Sigmoid colon (tissue), 7 donors: ENCODE data around the gene INSL3. TPM values are rescaled to one million over a fixed set of nuclear protein-coding genes. Genes with fewer than 3 reads are reported as not detected.

Source experiments
- DNase-seq: peaks from one replicate; pipeline ENCODE4 v3.0.0-alpha.2; 2019
- H3K27ac ChIP-seq, 4 donors: fragments of 200-600 bp; sonication (generic); one replicate each; pipeline ENCODE4 v1.5.1; 2016 to 2019; ENCODE audit warnings: mild to moderate bottlenecking in 1 of 4
- H3K27me3 ChIP-seq, 3 donors: fragments of 200-600 bp; sonication (generic); one replicate each; pipeline ENCODE4 v1.5.1; 2019; ENCODE audit warnings: mild to moderate bottlenecking in 1 of 3
- H3K36me3 ChIP-seq, 4 donors: fragments of 200-600 bp; sonication (generic); one replicate each; pipeline ENCODE4 v1.5.1; 2016 to 2019
- H3K4me1 ChIP-seq, 4 donors: fragments of 200-600 bp; sonication (generic); one replicate each; pipeline ENCODE4 v1.5.1; 2017 to 2019
- H3K4me3 ChIP-seq, 4 donors: fragments of 200-600 bp; sonication (generic); one replicate each; pipeline ENCODE4 v1.5.1; 2017 to 2019; ENCODE audit warnings: mild to moderate bottlenecking in 2 of 4, moderate library complexity in 1 of 4
- H3K9me3 ChIP-seq, 4 donors: fragments of 200-600 bp in 3 of 4; sonication (generic) in 3 of 4; one replicate each; pipeline versions ENCODE4 v1.5.1 to v1.6.1; 2013 to 2019
- CTCF ChIP-seq, 4 experiments: fragments of 450-650 bp in 3 of 4; fragments of 200-600 bp in 1 of 4; IDR thresholded peaks; one replicate each; pipeline ENCODE4 v1.5.1; 2016 to 2019; ENCODE audit warnings: antibody characterized with exemption in 4 of 4, mild to moderate bottlenecking in 3 of 4, moderate library complexity in 2 of 4
- EP300 ChIP-seq, 4 donors: sonication (generic); formaldehyde crosslinking; IDR thresholded peaks; one replicate each; pipeline ENCODE4 v1.6.1; 2017; ENCODE audit warnings: antibody characterized with exemption in 4 of 4
- POLR2A ChIP-seq, 2 donors: fragments of 450-650 bp; IDR thresholded peaks; one replicate each; pipeline ENCODE4 v1.6.1; 2016; ENCODE audit warnings: antibody characterized with exemption in 2 of 2, mild to moderate bottlenecking in 2 of 2, moderate library complexity in 2 of 2
- POLR2AphosphoS5 ChIP-seq, 4 donors: sonication (generic); formaldehyde crosslinking; IDR thresholded peaks; one replicate each; pipeline ENCODE4 v1.6.1; 2017; ENCODE audit warnings: antibody characterized with exemption in 4 of 4
- WGBS, 2 donors: extraction: QIAGEN DNeasy Blood & Tissue Kit; methylation state at CpG; one replicate each; pipeline ENCODE4 v1.1.7; 2013; 5-methylcytosine and 5-hydroxymethylcytosine counted together
- intact Hi-C: fragments of 100-400 bp; cut with DNase I; formaldehyde crosslinking; loops from one replicate; pipeline ENCODE4 v1.15.1; 2023
- polyA plus RNA-seq, 3 donors: library from polyadenylated mRNA; stranded (reverse); fragments of 200-250 nt; gene quantifications; one replicate each; pipeline ENCODE4 v1.2.3, GENCODE V29; 2013
- total RNA-seq, 4 donors: library from RNA; depleted of rRNA; stranded (reverse); fragments of >200 nt; gene quantifications; one replicate each; pipeline ENCODE4 v1.1.0, GENCODE V29; 2016
- donor health status: healthy with polysubstance abuse.
- donor health status: Bipolar disorder and iron deficiency.
- donor health status: healthy.

INSL3 gene
- total and polyA plus RNA-seq, 7 donors, result 0.85 TPM; not detected in 6

GRCh38 chr19:17846146-17846545, 24.8 kb upstream of the INSL3 start:
- no peak overlapping the region for H3K4me3 ChIP-seq
- H3K27ac ChIP-seq, result no peak overlapping the region
- H3K36me3 ChIP-seq, result no peaks in the 10 kb centered on the region
- H3K27me3 ChIP-seq, result peaks cover 2 to 60% (median 52%) of the 10 kb centered on the region in 3 donors
- intact Hi-C loops, result no loop called here
- H3K4me1 ChIP-seq, result peaks cover 0 to 18% (median 11%) of the 10 kb centered on the region in 4 donors
- no peak for DNase-seq
- TF ChIP-seq POLR2A (IDR thresholded peaks at IDR 0.05) (no peak), EP300 (IDR thresholded peaks at IDR 0.05) (no peak), POLR2AphosphoS5 (IDR thresholded peaks at IDR 0.05) (no peak), CTCF (IDR thresholded peaks at IDR 0.05) (no peak)
- H3K9me3 ChIP-seq, result no peaks in the 10 kb centered on the region
- 56 to 73% methylated on average over 8 of the region's 8 CpGs for WGBS, 2 donors

GRCh38 chr19:17843908-17844490, 22.7 kb upstream of the INSL3 start:
- TF ChIP-seq EP300 (IDR thresholded peaks at IDR 0.05), result no peak
- TF ChIP-seq CTCF (IDR thresholded peaks at IDR 0.05), result no peak
- TF ChIP-seq POLR2AphosphoS5 (IDR thresholded peaks at IDR 0.05), result no peak
- TF ChIP-seq POLR2A (IDR thresholded peaks at IDR 0.05), result no peak
- intact Hi-C loops, result no loop called here
- Histone ChIP-seq H3K9me3 (no peaks in the 10 kb centered on the region), H3K4me3 (no peak overlapping the region), H3K36me3 (no peaks in the 10 kb centered on the region), H3K4me1 (peaks cover 0 to 18% (median 12%) of the 10 kb centered on the region in 4 donors), H3K27ac (no peak overlapping the region), H3K27me3 (peaks cover 5 to 75% (median 63%) of the 10 kb centered on the region in 3 donors)
- 85 to 86% methylated on average over 14 of the region's 14 CpGs for WGBS, 2 donors
- no peak for DNase-seq

- Histone ChIP-seq H3K27ac (no peak overlapping the region), H3K4me3 (no peak overlapping the region), H3K36me3 (no peaks in the 10 kb centered on the region), H3K4me1 (peaks cover 0 to 18% (median 12%) of the 10 kb centered on the region in 4 donors), H3K27me3 (peaks cover 5 to 75% (median 63%) of the 10 kb centered on the region in 3 donors), H3K9me3 (no peaks in the 10 kb centered on the region)
- intact Hi-C loops, result no loop called here
- 78 to 91% methylated on average over 9 of the region's 9 CpGs for WGBS, 2 donors
- DNase-seq, result no peak
- TF ChIP-seq POLR2A (IDR thresholded peaks at IDR 0.05) (no peak), EP300 (IDR thresholded peaks at IDR 0.05) (no peak), POLR2AphosphoS5 (IDR thresholded peaks at IDR 0.05) (no peak), CTCF (IDR thresholded peaks at IDR 0.05) (no peak)
Measured at GRCh38 chr19:17843292-17843827, 22.0 kb upstream of the INSL3 start.

- Histone ChIP-seq H3K4me1 (peaks cover 0 to 18% (median 12%) of the 10 kb centered on the region in 4 donors), H3K27ac (peak overlapping the region in 1 of 4 donors; percentile 46), H3K9me3 (no peaks in the 10 kb centered on the region), H3K36me3 (no peaks in the 10 kb centered on the region), H3K27me3 (peaks cover 5 to 75% (median 58%) of the 10 kb centered on the region in 3 donors), H3K4me3 (peak overlapping the region in 3 of 4 donors; percentile 8 to 33 (median 27))
- intact Hi-C loops, result no loop called here
- no peak for DNase-seq
- TF ChIP-seq EP300 (IDR thresholded peaks at IDR 0.05) (no peak), CTCF (IDR thresholded peaks at IDR 0.05) (no peak), POLR2A (IDR thresholded peaks at IDR 0.05) (no peak), POLR2AphosphoS5 (IDR thresholded peaks at IDR 0.05) (no peak)
- 58 to 84% methylated on average over 20 of the region's 20 CpGs for WGBS, 2 donors
Measured at GRCh38 chr19:17842663-17843291, 21.5 kb upstream of the INSL3 start.
